ENCODE measurements around the gene STAB2. TPM values are rescaled to one million over a fixed set of nuclear protein-coding genes. Genes with fewer than 3 reads are reported as not detected.

Gene STAB2
- total RNA-seq, 1 donor from 2014 or later = not detected

- TF ChIP-seq CTCF (IDR thresholded peaks at IDR 0.05; ENCODE audit: insufficient read depth, low read length, severe bottlenecking) = no peak
- no peaks in the 10 kb centered on the region for H3K36me3 ChIP-seq (ENCODE audit: control insufficient read depth, insufficient read depth, low read length)
- FAIRE-seq = no peak
- no peak overlapping the region for H3K4me3 ChIP-seq (ENCODE audit: low read depth, low read length)
- no peaks in the 10 kb centered on the region for H3K27me3 ChIP-seq (ENCODE audit: control insufficient read depth, insufficient read depth, low read length)
- DNase-seq (ENCODE audit: low read depth) = no peak
Observed at GRCh38 chr12:103558879-103559278, 28.2 kb upstream of the STAB2 start.

- no peak for TF ChIP-seq CTCF (IDR thresholded peaks at IDR 0.05; ENCODE audit: insufficient read depth, low read length, severe bottlenecking)
- Histone ChIP-seq H3K27me3 (ENCODE audit: control insufficient read depth, insufficient read depth, low read length) (no peaks in the 10 kb centered on the region), H3K36me3 (ENCODE audit: control insufficient read depth, insufficient read depth, low read length) (no peaks in the 10 kb centered on the region), H3K4me3 (ENCODE audit: low read depth, low read length) (no peak overlapping the region)
- peak; percentile 98 for FAIRE-seq
- peak; percentile 100 for DNase-seq (ENCODE audit: low read depth)
Observed at GRCh38 chr12:103560604-103561101, 26.4 kb upstream of the STAB2 start.

GRCh38 chr12:103561174-103561573 is 25.9 kb upstream of the STAB2 start:
- no peak for FAIRE-seq
- H3K36me3 ChIP-seq (ENCODE audit: control insufficient read depth, insufficient read depth, low read length) = no peaks in the 10 kb centered on the region
- TF ChIP-seq CTCF (IDR thresholded peaks at IDR 0.05; ENCODE audit: insufficient read depth, low read length, severe bottlenecking) = no peak
- no peaks in the 10 kb centered on the region for H3K27me3 ChIP-seq (ENCODE audit: control insufficient read depth, insufficient read depth, low read length)
- peak; percentile 57 for DNase-seq (ENCODE audit: low read depth)
- no peak overlapping the region for H3K4me3 ChIP-seq (ENCODE audit: low read depth, low read length)

GRCh38 chr12:103566398-103566797 is 20.7 kb upstream of the STAB2 start:
- no peak overlapping the region for H3K4me3 ChIP-seq (ENCODE audit: low read depth, low read length)
- H3K27me3 ChIP-seq (ENCODE audit: control insufficient read depth, insufficient read depth, low read length) = no peaks in the 10 kb centered on the region
- TF ChIP-seq CTCF (IDR thresholded peaks at IDR 0.05; ENCODE audit: insufficient read depth, low read length, severe bottlenecking) = no peak
- FAIRE-seq = no peak
- DNase-seq (ENCODE audit: low read depth) = no peak
- H3K36me3 ChIP-seq (ENCODE audit: control insufficient read depth, insufficient read depth, low read length) = no peaks in the 10 kb centered on the region

GRCh38 chr12:103569278-103569677 is 17.8 kb upstream of the STAB2 start:
- FAIRE-seq (no peak), DNase-seq (ENCODE audit: low read depth) (no peak)
- no peaks in the 10 kb centered on the region for H3K27me3 ChIP-seq (ENCODE audit: control insufficient read depth, insufficient read depth, low read length)
- H3K4me3 ChIP-seq (ENCODE audit: low read depth, low read length) = no peak overlapping the region
- no peak for TF ChIP-seq CTCF (IDR thresholded peaks at IDR 0.05; ENCODE audit: insufficient read depth, low read length, severe bottlenecking)
- no peaks in the 10 kb centered on the region for H3K36me3 ChIP-seq (ENCODE audit: control insufficient read depth, insufficient read depth, low read length)

GRCh38 chr12:103571286-103571685 is 15.8 kb upstream of the STAB2 start:
- DNase-seq (ENCODE audit: low read depth) (peak; percentile 33), FAIRE-seq (no peak)
- Histone ChIP-seq H3K36me3 (ENCODE audit: control insufficient read depth, insufficient read depth, low read length) (no peaks in the 10 kb centered on the region), H3K27me3 (ENCODE audit: control insufficient read depth, insufficient read depth, low read length) (no peaks in the 10 kb centered on the region), H3K4me3 (ENCODE audit: low read depth, low read length) (peak overlapping the region; percentile 18)
- peak; percentile 1 for TF ChIP-seq CTCF (IDR thresholded peaks at IDR 0.05; ENCODE audit: insufficient read depth, low read length, severe bottlenecking)

Data from bronchial epithelial cell (primary cell).